HG03039 (cell line): Measurements from ENCODE around the gene TMEM60.
A peak's percentile ranks its signal among the peaks of the same experiment; 100 is the strongest.
"Not testable (repeated sequence)": the region's sequence is repeated elsewhere in the genome, so short reads cannot be mapped to it uniquely, and the experiment has no call there.

Source experiments
- ATAC-seq: cut with Tn5 transposase; IDR thresholded peaks from one replicate; pipeline ENCODE4 v1.9.1; 2021; ENCODE audit warnings: mild to moderate bottlenecking, moderate library complexity; ENCODE audit not compliant: unreplicated experiment

Gene TMEM60

GRCh38 chr7:77812290-77812685 lies 14.1 kb upstream of the TMEM60 start:
- no peak for ATAC-seq

DNA sequence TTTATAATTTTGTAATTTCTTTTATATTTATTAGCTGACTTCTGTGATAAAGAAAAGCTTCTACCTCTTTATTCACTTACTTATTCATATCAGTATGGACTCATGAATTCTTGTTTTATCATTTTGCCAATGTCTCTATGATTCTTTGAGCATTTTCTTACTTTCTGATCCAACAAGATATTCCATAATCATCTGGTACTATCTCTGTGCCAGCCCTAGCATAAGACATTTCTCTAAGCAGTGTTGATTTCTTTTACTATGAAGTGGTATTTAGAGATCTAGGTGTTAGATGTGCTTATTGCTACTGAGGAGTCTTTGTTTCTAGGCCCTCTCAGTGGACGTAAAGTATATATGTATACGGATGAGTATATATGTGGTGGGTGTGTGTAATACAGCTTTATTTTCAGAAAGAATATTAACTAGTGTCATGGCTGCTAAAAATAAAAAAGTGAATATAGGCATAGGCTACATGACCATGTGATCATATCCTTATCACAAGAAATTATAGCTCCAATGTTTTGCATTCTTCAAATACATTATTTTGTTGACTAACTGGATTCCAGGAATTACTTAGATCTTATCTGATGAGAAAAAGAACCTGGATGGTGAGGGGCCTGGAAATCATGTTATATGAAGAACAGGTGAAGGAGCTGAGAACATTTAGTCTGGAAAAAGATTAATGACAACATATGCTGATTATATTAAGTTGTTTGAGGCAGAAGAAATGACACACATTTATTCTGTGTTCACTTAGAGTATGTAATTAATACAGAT lies 13.5 kb upstream of the TMEM60 start:
- ATAC-seq = no peak

- no peak for ATAC-seq
These were observed 10.3 kb upstream of the TMEM60 start for GRCh38 chr7:77808517-77808916.

GRCh38 chr7:77806425-77806824 lies 8.2 kb upstream of the TMEM60 start:
- no peak for ATAC-seq

- ATAC-seq = no peak
These were observed 4.5 kb upstream of the TMEM60 start for GRCh38 chr7:77802557-77803405.

DNA sequence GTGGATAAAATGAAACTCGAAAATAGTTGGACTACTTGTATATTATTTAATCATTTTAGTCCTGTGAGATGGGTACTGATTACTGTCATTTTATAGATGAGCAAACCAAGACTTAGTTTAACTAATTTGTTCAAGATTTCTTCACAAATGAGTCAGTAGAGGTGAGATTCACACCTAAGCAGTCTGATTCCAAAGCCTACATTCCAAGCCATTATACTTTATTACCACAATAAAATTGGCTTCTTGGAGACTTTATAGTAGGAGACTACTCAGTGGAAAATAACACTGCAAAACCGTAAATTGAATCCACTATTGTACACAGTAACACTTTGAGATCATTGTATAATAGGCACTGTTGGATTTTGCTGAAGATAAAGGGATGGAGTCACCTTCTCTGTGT lies 2.5 kb upstream of the TMEM60 start:
- no peak for ATAC-seq

DNA sequence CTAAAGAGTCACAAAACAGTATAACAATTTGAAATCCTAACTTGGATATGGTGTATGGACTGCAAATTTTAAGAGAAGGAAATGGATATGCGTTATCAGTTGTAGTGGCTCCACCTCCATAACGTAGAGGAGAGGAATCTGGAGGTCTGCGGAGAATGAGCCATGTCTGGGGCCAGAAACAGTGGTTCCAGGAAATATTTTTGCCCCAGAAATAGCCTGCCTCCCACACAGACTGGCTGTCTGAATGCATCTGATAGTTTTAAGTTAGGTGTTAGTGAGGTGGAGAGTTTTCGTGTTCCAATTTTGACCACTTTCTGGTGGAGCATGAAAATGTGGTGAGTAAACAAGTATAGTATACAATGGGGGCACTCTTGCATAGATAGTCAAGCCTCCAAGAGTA lies 1.9 kb upstream of the TMEM60 start:
- ATAC-seq = no peak

DNA sequence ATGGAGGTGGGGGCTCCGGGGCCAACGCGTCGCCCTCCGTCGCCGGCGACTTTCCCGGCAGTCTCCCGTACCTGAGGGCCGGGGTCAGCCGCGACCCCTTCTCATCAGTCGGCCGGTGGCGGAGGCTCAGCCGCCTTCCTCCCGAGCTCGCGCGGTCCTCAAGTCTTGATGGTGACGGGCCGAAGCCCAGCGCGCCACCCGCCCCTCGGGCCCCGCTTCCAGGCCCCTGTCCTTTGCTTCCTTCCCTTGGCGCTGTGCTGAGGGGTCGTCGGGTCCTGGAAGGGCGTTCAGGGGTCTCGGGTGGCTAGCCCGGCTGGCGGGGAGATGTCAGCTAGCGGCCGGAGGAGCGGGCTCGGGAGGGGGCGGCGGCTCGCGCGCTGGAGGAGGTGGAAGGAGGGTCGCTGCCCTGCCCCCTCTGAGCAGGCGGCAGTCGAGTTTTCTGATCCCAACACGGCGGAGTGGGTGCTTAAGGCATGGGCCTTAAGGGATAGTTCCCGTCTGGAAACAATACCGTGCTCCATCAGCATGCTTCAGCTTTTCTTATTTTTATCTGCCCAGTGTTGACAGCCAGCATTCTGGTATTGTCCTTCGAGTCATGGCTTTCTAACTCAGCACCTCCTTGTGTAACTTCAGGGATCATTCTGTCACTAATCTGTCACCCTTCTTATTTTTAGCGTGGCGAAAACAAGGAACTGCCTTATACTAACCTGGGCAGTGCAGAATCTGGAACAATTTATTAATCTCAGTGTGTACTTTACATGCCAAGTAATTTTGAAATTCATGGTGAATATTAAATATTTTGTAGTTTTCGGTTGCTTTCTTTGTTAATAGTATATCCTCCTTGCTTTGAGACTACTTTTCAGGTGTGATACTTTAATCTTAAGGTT lies 1.1 kb upstream of the TMEM60 start:
- no peak for ATAC-seq

GRCh38 chr7:77797734-77798393 lies 370 bp downstream of the TMEM60 start:
- ATAC-seq = peak; percentile 24

- ATAC-seq = no peak
These were observed 1.3 kb downstream of the TMEM60 start for GRCh38 chr7:77796960-77797359.

GRCh38 chr7:77796109-77796508 lies 2.1 kb downstream of the TMEM60 start:
- ATAC-seq = no peak

DNA sequence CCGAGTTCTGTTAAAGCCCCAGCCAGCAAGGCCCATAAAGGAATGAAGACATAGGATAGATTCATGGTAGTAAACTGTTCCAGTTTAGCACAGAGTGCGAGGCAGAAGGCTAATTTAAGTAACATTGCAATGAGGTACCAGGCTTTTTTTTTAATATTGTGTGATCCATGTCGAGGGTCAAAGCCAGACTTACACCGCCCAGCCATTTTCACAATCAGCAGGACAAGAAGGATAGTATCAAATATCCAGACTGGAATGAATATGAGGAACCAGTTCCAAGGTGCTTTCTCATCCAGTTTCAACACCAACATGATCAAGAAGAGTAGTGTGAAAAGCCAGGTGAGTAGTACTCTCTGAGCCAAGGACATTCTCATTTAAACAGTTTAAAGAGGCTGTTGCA lies 4.2 kb downstream of the TMEM60 start:
- no peak for ATAC-seq

- ATAC-seq = no peak
These were observed 6.3 kb downstream of the TMEM60 start for GRCh38 chr7:77791956-77792355.

GRCh38 chr7:77791336-77791735 lies 6.9 kb downstream of the TMEM60 start:
- no peak for ATAC-seq

DNA sequence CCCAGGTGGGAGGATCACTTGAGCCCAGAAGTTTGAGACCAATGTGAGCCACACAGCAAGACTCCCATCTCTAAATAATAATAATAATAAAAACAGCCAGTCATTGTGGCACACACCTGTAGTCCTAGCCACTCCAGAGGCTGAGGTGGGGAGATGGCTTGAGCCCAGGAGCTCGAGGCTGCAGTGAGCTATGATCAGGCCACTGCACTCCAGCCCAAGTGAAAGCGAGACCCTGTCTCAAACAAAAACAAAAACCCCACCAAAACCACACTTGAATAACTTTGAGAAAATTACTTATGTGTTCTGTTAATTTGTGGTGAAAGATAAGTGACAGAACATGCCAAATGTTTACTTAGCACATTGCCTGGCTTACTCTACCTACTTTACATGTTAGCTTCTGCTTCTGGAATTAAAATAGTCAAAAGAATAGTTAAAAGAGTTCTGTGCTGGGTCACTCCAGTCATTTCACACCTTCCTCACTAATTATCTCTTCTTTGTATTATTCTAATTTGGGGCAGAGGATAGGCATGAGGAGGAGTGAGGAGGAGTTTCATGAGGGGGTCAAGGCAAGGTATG lies 9.8 kb downstream of the TMEM60 start:
- no peak for ATAC-seq

GRCh38 chr7:77786741-77787140 lies 11.5 kb downstream of the TMEM60 start:
- no peak for ATAC-seq

- ATAC-seq = no peak
These were observed 12.2 kb downstream of the TMEM60 start for GRCh38 chr7:77786018-77786417.

- ATAC-seq = not testable (repeated sequence)
These were observed 13.8 kb downstream of the TMEM60 start for GRCh38 chr7:77784426-77784825.

GRCh38 chr7:77783545-77783944 lies 14.7 kb downstream of the TMEM60 start:
- no peak for ATAC-seq

- ATAC-seq = no peak
These were observed 15.1 kb downstream of the TMEM60 start for GRCh38 chr7:77783111-77783510.
